IPS DF 4.7 (cell line): Measurements from ENCODE around the gene ADGRG7.

Experiments
- DNase-seq: peaks from one replicate; pipeline ENCODE4 v3.0.0-alpha.2; 2013; ENCODE audit warnings: low spot score; ENCODE audit errors: extremely low read depth

ADGRG7 gene

GRCh38 chr3:100737334-100737733 lies 127.9 kb downstream of the ADGRG7 start:
- peak; percentile 28 for DNase-seq

- DNase-seq, result no peak
These were observed 130.8 kb downstream of the ADGRG7 start for GRCh38 chr3:100740207-100740606.

- DNase-seq, result no peak
These were observed 134.1 kb downstream of the ADGRG7 start for GRCh38 chr3:100743535-100743934.

- no peak for DNase-seq
These were observed 135.3 kb downstream of the ADGRG7 start for GRCh38 chr3:100744671-100745070.
